Calu3 (cell line): Measurements from ENCODE around the gene JSRP1. TPM values are rescaled to one million over a fixed set of nuclear protein-coding genes. Genes with fewer than 3 reads are reported as not detected.

Experiments
- BruUV-seq: library from RNA; stranded (reverse); fragments of 400-500 nt; replicated peaks from 2 replicates; lab custom pipeline; 2021; lab: Mats Ljungman, UMichigan
- CTCF ChIA-PET: fragments of 300-600 bp; sonication (Branson Sonifier 250); formaldehyde crosslinking; loops from one replicate; lab custom pipeline; 2022; ENCODE audit warnings: antibody characterized with exemption; lab: Charles Lee
- DNase-seq: peaks from one replicate; pipeline ENCODE4 v3.0.0; 2022
- H3K27ac Mint-ChIP-seq: one replicate; pipeline ENCODE4 v1.8.0; 2022; ENCODE audit warnings: mixed read lengths; ENCODE audit not compliant: unreplicated experiment
- H3K27me3 Mint-ChIP-seq: one replicate; pipeline ENCODE4 v1.8.0; 2022; ENCODE audit warnings: mixed read lengths; ENCODE audit not compliant: unreplicated experiment
- H3K36me3 Mint-ChIP-seq: one replicate; pipeline ENCODE4 v1.8.0; 2022; ENCODE audit warnings: mild to moderate bottlenecking, moderate library complexity, mixed read lengths; ENCODE audit not compliant: insufficient read depth, unreplicated experiment
- H3K4me1 Mint-ChIP-seq: one replicate; pipeline ENCODE4 v1.8.0; 2022; ENCODE audit warnings: mild to moderate bottlenecking, low read depth, mixed read lengths; ENCODE audit not compliant: unreplicated experiment
- H3K4me3 Mint-ChIP-seq: one replicate; pipeline ENCODE4 v1.8.0; 2022; ENCODE audit warnings: mild to moderate bottlenecking, low read depth, moderate library complexity, mixed read lengths; ENCODE audit not compliant: unreplicated experiment
- H3K9me3 Mint-ChIP-seq: one replicate; pipeline ENCODE4 v1.8.0; 2022; ENCODE audit warnings: low read depth, mixed read lengths; ENCODE audit not compliant: unreplicated experiment
- intact Hi-C: fragments of 100-400 bp; cut with micrococcal nuclease; formaldehyde crosslinking; loops from one replicate; pipeline ENCODE4 v1.10.0; 2022; ENCODE audit not compliant: unreplicated experiment
- total RNA-seq: library from RNA; stranded (reverse); gene quantifications from 2 replicates; pipeline ENCODE4 v1.2.3, GENCODE V29; 2022
- TF ChIP-seq, protein P1 (sequence below): fragments of 200-600 bp; IDR thresholded peaks from one replicate; pipeline ENCODE4 v1.8.0; 2022; ENCODE audit warnings: antibody characterized with exemption; ENCODE audit not compliant: unreplicated experiment

The JSRP1 gene
- total RNA-seq, 1 experiment from 2014 or later = 0.73 TPM

DNA sequence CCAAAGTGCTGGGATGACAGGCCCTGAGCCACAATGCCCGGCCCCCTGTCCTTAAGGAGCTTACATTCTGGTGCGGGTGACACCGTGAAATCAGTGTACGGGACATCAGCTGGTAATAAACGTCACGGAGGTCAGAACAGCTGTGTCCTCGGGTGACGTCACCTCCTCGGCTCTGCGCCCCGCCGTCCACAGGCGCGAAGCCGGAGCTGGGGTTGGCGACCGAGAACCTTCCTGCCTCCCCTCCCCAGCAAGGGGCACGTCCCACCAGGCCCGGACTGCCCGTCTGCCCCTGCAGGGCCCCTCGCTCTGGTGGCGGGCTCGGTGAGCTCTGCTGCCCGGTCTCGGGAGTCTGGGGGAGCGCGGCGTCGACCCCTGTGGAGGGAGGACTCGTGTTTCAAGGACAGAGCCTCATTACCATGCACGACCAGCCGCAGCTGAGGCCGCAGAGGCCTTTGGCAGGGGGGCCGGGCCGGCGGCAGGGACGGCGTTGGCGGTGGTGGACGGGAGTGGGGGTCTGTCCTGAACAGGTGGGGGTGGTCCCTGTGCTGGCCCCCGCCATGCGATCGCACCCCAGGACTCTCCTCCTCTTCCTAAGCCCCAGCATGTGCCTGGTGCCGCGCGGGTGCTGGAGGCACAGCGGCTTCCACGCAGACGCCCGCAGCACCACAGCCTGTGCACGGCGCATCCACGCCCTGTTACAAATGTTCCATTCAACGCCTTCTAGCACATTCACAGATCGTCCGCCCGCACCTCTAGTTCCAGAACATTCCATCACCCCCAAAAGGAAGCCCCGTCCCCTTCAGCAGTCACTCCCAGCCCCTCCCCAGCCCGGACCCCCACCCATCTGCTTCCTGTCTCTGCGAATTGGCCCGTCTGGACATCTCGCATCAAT is 46.3 kb upstream of the JSRP1 start:
- no peaks in the 10 kb centered on the region for H3K9me3 Mint-ChIP-seq
- intact Hi-C loops = no loop called here
- CTCF ChIA-PET = interaction anchor here (0.6 kb wide), 1 partner anchor 146 kb away, joined by 4 read pairs; no protein-coding TSS in a partner anchor
- no peak overlapping the region for H3K4me3 Mint-ChIP-seq
- no peaks in the 10 kb centered on the region for H3K4me1 Mint-ChIP-seq
- H3K27me3 Mint-ChIP-seq = peaks cover 66% of the 10 kb centered on the region
- no TSS peak for BruUV-seq
- H3K36me3 Mint-ChIP-seq = no peaks in the 10 kb centered on the region
- no peak overlapping the region for H3K27ac Mint-ChIP-seq
- no peak for DNase-seq
- TF ChIP-seq, protein P1, sequence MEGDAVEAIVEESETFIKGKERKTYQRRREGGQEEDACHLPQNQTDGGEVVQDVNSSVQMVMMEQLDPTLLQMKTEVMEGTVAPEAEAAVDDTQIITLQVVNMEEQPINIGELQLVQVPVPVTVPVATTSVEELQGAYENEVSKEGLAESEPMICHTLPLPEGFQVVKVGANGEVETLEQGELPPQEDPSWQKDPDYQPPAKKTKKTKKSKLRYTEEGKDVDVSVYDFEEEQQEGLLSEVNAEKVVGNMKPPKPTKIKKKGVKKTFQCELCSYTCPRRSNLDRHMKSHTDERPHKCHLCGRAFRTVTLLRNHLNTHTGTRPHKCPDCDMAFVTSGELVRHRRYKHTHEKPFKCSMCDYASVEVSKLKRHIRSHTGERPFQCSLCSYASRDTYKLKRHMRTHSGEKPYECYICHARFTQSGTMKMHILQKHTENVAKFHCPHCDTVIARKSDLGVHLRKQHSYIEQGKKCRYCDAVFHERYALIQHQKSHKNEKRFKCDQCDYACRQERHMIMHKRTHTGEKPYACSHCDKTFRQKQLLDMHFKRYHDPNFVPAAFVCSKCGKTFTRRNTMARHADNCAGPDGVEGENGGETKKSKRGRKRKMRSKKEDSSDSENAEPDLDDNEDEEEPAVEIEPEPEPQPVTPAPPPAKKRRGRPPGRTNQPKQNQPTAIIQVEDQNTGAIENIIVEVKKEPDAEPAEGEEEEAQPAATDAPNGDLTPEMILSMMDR = no peak

- intact Hi-C loops = no loop called here
- H3K27ac Mint-ChIP-seq = no peak overlapping the region
- DNase-seq = no peak
- TF ChIP-seq, protein P1 = no peak
- no peaks in the 10 kb centered on the region for H3K9me3 Mint-ChIP-seq
- CTCF ChIA-PET = interaction anchor here (0.6 kb wide), 1 partner anchor 160 kb away, joined by 3 read pairs; no protein-coding TSS in a partner anchor
- no peaks in the 10 kb centered on the region for H3K36me3 Mint-ChIP-seq
- no peak overlapping the region for H3K4me3 Mint-ChIP-seq
- BruUV-seq = no TSS peak
- H3K4me1 Mint-ChIP-seq = no peaks in the 10 kb centered on the region
- H3K27me3 Mint-ChIP-seq = peaks cover 48% of the 10 kb centered on the region
Measured at GRCh38 chr19:2300533-2300932, 44.3 kb upstream of the JSRP1 start.

DNA sequence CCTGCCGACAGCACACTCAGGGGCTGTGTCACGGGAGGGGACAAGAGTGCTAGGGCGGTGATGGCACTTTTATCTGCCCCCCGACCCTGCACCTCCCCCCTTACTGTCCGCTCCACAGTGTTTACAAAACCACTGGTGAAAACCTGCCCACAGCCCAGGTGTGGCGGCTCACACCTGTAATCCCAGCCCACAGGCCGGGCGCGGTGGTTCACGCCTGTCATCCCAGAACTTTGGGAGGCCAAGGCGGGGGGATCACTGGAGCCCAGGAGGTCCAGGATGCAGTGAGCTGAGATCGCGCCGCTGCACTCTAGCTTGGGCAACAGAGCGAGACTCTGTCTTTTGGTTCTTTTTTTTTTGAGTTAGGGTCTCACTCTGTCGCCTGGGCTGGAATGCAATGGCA is 39.9 kb upstream of the JSRP1 start:
- no peaks in the 10 kb centered on the region for H3K4me1 Mint-ChIP-seq
- H3K36me3 Mint-ChIP-seq = no peaks in the 10 kb centered on the region
- DNase-seq = no peak
- peaks cover 44% of the 10 kb centered on the region for H3K27me3 Mint-ChIP-seq
- BruUV-seq = no TSS peak
- intact Hi-C loops = no loop called here
- TF ChIP-seq, protein P1 = no peak
- CTCF ChIA-PET = no interaction called here
- H3K27ac Mint-ChIP-seq = no peak overlapping the region
- no peak overlapping the region for H3K4me3 Mint-ChIP-seq
- H3K9me3 Mint-ChIP-seq = no peaks in the 10 kb centered on the region

DNA sequence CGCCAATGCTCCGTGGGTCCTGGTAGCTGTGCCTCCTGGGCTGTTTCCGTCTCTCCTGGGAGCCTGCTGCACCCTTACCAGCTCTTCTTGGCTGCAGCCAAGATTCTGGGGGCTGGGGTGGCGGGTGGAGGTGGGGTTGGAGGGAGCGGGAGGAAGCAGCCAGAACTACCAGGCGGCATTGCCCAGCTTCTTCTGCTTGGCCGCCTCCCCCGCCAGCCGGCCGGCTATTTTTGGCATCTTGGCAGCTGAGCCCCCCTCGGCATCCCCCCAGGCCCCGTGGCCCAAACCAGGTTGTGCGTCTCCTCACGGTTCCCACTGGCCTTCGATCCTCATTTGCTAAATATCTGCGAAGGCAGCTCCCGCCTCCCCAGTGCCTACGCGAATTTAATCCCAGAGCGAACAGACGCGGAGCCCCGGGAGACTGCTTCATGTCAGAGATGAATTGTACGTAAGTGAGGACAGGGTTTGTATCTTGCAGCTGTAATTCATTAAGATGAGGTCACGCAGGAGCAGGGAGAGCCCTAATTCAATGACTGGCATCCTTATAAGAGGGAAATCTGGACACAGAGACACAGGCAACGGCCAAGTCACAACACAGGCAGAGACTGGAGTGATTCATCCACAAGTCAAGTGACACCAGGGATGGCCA is 38.6 kb upstream of the JSRP1 start:
- H3K4me3 Mint-ChIP-seq = no peak overlapping the region
- H3K27ac Mint-ChIP-seq = no peak overlapping the region
- H3K9me3 Mint-ChIP-seq = no peaks in the 10 kb centered on the region
- H3K27me3 Mint-ChIP-seq = peaks cover 39% of the 10 kb centered on the region
- intact Hi-C loops = no loop called here
- H3K36me3 Mint-ChIP-seq = no peaks in the 10 kb centered on the region
- BruUV-seq = no TSS peak
- CTCF ChIA-PET = no interaction called here
- TF ChIP-seq, protein P1 = no peak
- no peak for DNase-seq
- H3K4me1 Mint-ChIP-seq = no peaks in the 10 kb centered on the region
